Sigmoid colon (tissue), 4 donors: ENCODE results near the gene DRGX.

Source experiments
- EP300 ChIP-seq, 4 donors: sonication (generic); formaldehyde crosslinking; IDR thresholded peaks; one replicate each; pipeline ENCODE4 v1.6.1; 2017; ENCODE audit warnings: antibody characterized with exemption in 4 of 4
- POLR2A ChIP-seq, 2 donors: fragments of 450-650 bp; IDR thresholded peaks; one replicate each; pipeline ENCODE4 v1.6.1; 2016; ENCODE audit warnings: antibody characterized with exemption in 2 of 2, mild to moderate bottlenecking in 2 of 2, moderate library complexity in 2 of 2
- TF ChIP-seq, protein P1 (sequence below), 4 experiments: fragments of 450-650 bp in 3 of 4; fragments of 200-600 bp in 1 of 4; IDR thresholded peaks; one replicate each; pipeline ENCODE4 v1.5.1; 2016 to 2019; ENCODE audit warnings: antibody characterized with exemption in 4 of 4, mild to moderate bottlenecking in 3 of 4, moderate library complexity in 2 of 4

GRCh38 chr10:49333192-49333591 is 62.7 kb downstream of the DRGX start:
- TF ChIP-seq, protein P1, sequence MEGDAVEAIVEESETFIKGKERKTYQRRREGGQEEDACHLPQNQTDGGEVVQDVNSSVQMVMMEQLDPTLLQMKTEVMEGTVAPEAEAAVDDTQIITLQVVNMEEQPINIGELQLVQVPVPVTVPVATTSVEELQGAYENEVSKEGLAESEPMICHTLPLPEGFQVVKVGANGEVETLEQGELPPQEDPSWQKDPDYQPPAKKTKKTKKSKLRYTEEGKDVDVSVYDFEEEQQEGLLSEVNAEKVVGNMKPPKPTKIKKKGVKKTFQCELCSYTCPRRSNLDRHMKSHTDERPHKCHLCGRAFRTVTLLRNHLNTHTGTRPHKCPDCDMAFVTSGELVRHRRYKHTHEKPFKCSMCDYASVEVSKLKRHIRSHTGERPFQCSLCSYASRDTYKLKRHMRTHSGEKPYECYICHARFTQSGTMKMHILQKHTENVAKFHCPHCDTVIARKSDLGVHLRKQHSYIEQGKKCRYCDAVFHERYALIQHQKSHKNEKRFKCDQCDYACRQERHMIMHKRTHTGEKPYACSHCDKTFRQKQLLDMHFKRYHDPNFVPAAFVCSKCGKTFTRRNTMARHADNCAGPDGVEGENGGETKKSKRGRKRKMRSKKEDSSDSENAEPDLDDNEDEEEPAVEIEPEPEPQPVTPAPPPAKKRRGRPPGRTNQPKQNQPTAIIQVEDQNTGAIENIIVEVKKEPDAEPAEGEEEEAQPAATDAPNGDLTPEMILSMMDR (IDR thresholded peaks at IDR 0.05) = no peak
- TF ChIP-seq POLR2A (IDR thresholded peaks at IDR 0.05) = no peak
- TF ChIP-seq EP300 (IDR thresholded peaks at IDR 0.05) = no peak
